HG03196 (cell line): Measurements from ENCODE around the gene SPATS2.
"Not testable (repeated sequence)": the region's sequence is repeated elsewhere in the genome, so short reads cannot be mapped to it uniquely, and the experiment has no call there.

Experiments
- ATAC-seq: cut with Tn5 transposase; IDR thresholded peaks from one replicate; pipeline ENCODE4 v1.9.1; 2021; ENCODE audit not compliant: unreplicated experiment

The SPATS2 gene

GRCh38 chr12:49349266-49349665, 18.0 kb upstream of the SPATS2 start:
- ATAC-seq = no peak

- ATAC-seq = no peak
These were observed 14.9 kb upstream of the SPATS2 start for GRCh38 chr12:49352351-49352750.

GRCh38 chr12:49355913-49356312, 11.3 kb upstream of the SPATS2 start:
- ATAC-seq = no peak

- ATAC-seq = no peak
These were observed 10.1 kb upstream of the SPATS2 start for GRCh38 chr12:49357103-49357678.

GRCh38 chr12:49358483-49359141, 8.7 kb upstream of the SPATS2 start:
- ATAC-seq = peak; percentile 76

GRCh38 chr12:49359671-49360070, 7.6 kb upstream of the SPATS2 start:
- no peak for ATAC-seq

- ATAC-seq = no peak
These were observed 5.2 kb upstream of the SPATS2 start for GRCh38 chr12:49362077-49362476.

- ATAC-seq = no peak
These were observed 2.3 kb upstream of the SPATS2 start for GRCh38 chr12:49364989-49365388.

GRCh38 chr12:49365542-49365941, 1.7 kb upstream of the SPATS2 start:
- no peak for ATAC-seq

GRCh38 chr12:49366096-49366651, 1.1 kb upstream of the SPATS2 start:
- peak; percentile 13 for ATAC-seq

GRCh38 chr12:49366652-49367380, 446 bp upstream of the SPATS2 start:
- peak; percentile 61 for ATAC-seq

- no peak for ATAC-seq
These were observed 958 bp downstream of the SPATS2 start for GRCh38 chr12:49368240-49368600.

GRCh38 chr12:49369411-49370145, 2.3 kb downstream of the SPATS2 start:
- peak; percentile 42 for ATAC-seq

- no peak for ATAC-seq
These were observed 3.3 kb downstream of the SPATS2 start for GRCh38 chr12:49370539-49370938.

- peak; percentile 44 for ATAC-seq
These were observed 8.1 kb downstream of the SPATS2 start for GRCh38 chr12:49375406-49375805.

GRCh38 chr12:49377386-49377785, 10.1 kb downstream of the SPATS2 start:
- no peak for ATAC-seq

- ATAC-seq = not testable (repeated sequence)
These were observed 12.9 kb downstream of the SPATS2 start for GRCh38 chr12:49380184-49380583.

GRCh38 chr12:49388682-49389386, 21.6 kb downstream of the SPATS2 start:
- ATAC-seq = no peak

- ATAC-seq = no peak
These were observed 22.1 kb downstream of the SPATS2 start for GRCh38 chr12:49389387-49389703.

GRCh38 chr12:49397000-49397399, 29.7 kb downstream of the SPATS2 start:
- no peak for ATAC-seq

- ATAC-seq = no peak
These were observed 33.0 kb downstream of the SPATS2 start for GRCh38 chr12:49400304-49400703.
